ENCODE measurements around the gene MIDN.

- TF ChIP-seq, protein P1, sequence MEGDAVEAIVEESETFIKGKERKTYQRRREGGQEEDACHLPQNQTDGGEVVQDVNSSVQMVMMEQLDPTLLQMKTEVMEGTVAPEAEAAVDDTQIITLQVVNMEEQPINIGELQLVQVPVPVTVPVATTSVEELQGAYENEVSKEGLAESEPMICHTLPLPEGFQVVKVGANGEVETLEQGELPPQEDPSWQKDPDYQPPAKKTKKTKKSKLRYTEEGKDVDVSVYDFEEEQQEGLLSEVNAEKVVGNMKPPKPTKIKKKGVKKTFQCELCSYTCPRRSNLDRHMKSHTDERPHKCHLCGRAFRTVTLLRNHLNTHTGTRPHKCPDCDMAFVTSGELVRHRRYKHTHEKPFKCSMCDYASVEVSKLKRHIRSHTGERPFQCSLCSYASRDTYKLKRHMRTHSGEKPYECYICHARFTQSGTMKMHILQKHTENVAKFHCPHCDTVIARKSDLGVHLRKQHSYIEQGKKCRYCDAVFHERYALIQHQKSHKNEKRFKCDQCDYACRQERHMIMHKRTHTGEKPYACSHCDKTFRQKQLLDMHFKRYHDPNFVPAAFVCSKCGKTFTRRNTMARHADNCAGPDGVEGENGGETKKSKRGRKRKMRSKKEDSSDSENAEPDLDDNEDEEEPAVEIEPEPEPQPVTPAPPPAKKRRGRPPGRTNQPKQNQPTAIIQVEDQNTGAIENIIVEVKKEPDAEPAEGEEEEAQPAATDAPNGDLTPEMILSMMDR (IDR thresholded peaks at IDR 0.05; ENCODE audit: low read length): no peak
- TF ChIP-seq EZH2phosphoT487 (IDR thresholded peaks at IDR 0.05; ENCODE audit: low read length) (no peak), EZH2 (optimal IDR thresholded peaks at IDR 0.05; ENCODE audit: low read depth, low read length) (no peak)
Observed at GRCh38 chr19:1267477-1268225, 19.3 kb downstream of the MIDN start.

Measured in MM.1S (cell line).